Keratinocyte (primary cell): ENCODE measurements around the gene GARIN5B. TPM values are rescaled to one million over a fixed set of nuclear protein-coding genes. Genes with fewer than 3 reads are reported as not detected.

Experiments used
- DNase-seq: peaks from one replicate; pipeline ENCODE4 v3.0.0-alpha.2; 2011; ENCODE audit warnings: low read depth, missing footprints, low spot score
- FAIRE-seq: peaks from 2 replicates; lab custom pipeline; 2011; peaks lifted over from hg19 to GRCh38; lab: Jason Lieb, UNC
- H2AFZ ChIP-seq: 2 replicates; pipeline ENCODE4 v1.6.0; 2012; ENCODE audit warnings: low read length, control low read depth, inconsistent platforms; ENCODE audit not compliant: control insufficient read depth
- H3K27ac ChIP-seq: 2 replicates; pipeline ENCODE4 v1.5.1; 2011; ENCODE audit warnings: low read length; ENCODE audit not compliant: control insufficient read depth, insufficient read depth
- H3K27me3 ChIP-seq: 3 replicates; pipeline ENCODE4 v1.6.0; 2011; ENCODE audit warnings: low read length; ENCODE audit not compliant: control insufficient read depth, insufficient read depth; ENCODE audit errors: extremely low read depth
- H3K36me3 ChIP-seq, 2 experiments: 2 replicates in 1 of 2; 3 replicates in 1 of 2; pipeline ENCODE4 v1.5.1; 2011; ENCODE audit warnings: low read length in 2 of 2, mild to moderate bottlenecking in 1 of 2; ENCODE audit not compliant: control insufficient read depth in 2 of 2, insufficient read depth in 2 of 2; ENCODE audit errors: extremely low read depth in 1 of 2
- H3K4me1 ChIP-seq: 3 replicates; pipeline ENCODE4 v1.5.1; 2011; ENCODE audit warnings: low read length; ENCODE audit not compliant: control insufficient read depth, insufficient read depth; ENCODE audit errors: extremely low read depth
- H3K4me2 ChIP-seq: 3 replicates; pipeline ENCODE4 v1.6.0; 2011; ENCODE audit warnings: low read depth, low read length; ENCODE audit not compliant: control insufficient read depth, insufficient read depth; ENCODE audit errors: extremely low read depth
- H3K4me3 ChIP-seq, 3 experiments: fragments of 200-600 bp in 1 of 3; sonication (generic) in 1 of 3; 2 replicates in 2 of 3; 3 replicates in 1 of 3; pipeline ENCODE4 v1.5.1; 2011 to 2016; ENCODE audit warnings: low read length in 3 of 3, mild to moderate bottlenecking in 3 of 3, control low read depth in 2 of 3, inconsistent platforms in 1 of 3, low read depth in 1 of 3, mixed read lengths in 1 of 3, mixed run types in 1 of 3, moderate library complexity in 1 of 3; ENCODE audit not compliant: control insufficient read depth in 2 of 3, insufficient read depth in 2 of 3; ENCODE audit errors: extremely low read depth in 1 of 3
- H3K79me2 ChIP-seq: 2 replicates; pipeline ENCODE4 v1.6.0; 2012; ENCODE audit warnings: low read length; ENCODE audit not compliant: control insufficient read depth, insufficient read depth
- H3K9ac ChIP-seq: 3 replicates; pipeline ENCODE4 v1.6.0; 2011; ENCODE audit warnings: low read length; ENCODE audit not compliant: control insufficient read depth, insufficient read depth; ENCODE audit errors: extremely low read depth
- H3K9me1 ChIP-seq: 3 replicates; pipeline ENCODE4 v1.6.0; 2011; ENCODE audit warnings: low read length; ENCODE audit not compliant: control insufficient read depth, insufficient read depth; ENCODE audit errors: extremely low read depth
- H3K9me3 ChIP-seq: 2 replicates; pipeline ENCODE4 v1.5.1; 2012; ENCODE audit warnings: low read depth, low read length; ENCODE audit not compliant: control insufficient read depth
- H4K20me1 ChIP-seq: 3 replicates; pipeline ENCODE4 v1.6.0; 2011; ENCODE audit warnings: low read length; ENCODE audit not compliant: control insufficient read depth, insufficient read depth; ENCODE audit errors: extremely low read depth
- CTCF ChIP-seq, 3 experiments: IDR thresholded peaks in 1 of 3; conservative IDR thresholded peaks in 1 of 3; optimal IDR thresholded peaks in 1 of 3; 2 replicates in 2 of 3; 3 replicates in 1 of 3; pipeline versions ENCODE3 to v1.5.1; 2011; ENCODE audit warnings: low read length in 3 of 3, mild to moderate bottlenecking in 3 of 3, moderate library complexity in 2 of 3, control low read depth in 1 of 3, inconsistent platforms in 1 of 3; ENCODE audit not compliant: insufficient read depth in 2 of 3; ENCODE audit errors: extremely low read depth in 1 of 3
- EZH2 ChIP-seq: IDR thresholded peaks from one replicate; pipeline ENCODE4 v1.6.1; 2012; ENCODE audit warnings: inconsistent platforms, mild to moderate bottlenecking, low read length, moderate library complexity
- dilution Hi-C: fragments of 300-500 bp; cut with MboI; formaldehyde crosslinking; loops from one replicate; pipeline ENCODE4 v1.7.0; 2020; ENCODE audit warnings: low sequenced_read_pairs; ENCODE audit not compliant: extremely low pct_ligation_motif_present
- polyA plus RNA-seq, 5 experiments: library from polyadenylated mRNA; depleted of rRNA in 3 of 5; stranded (reverse) in 3 of 5; stranded (forward) in 1 of 5; unstranded in 1 of 5; fragments of >200 nt; gene quantifications; 1 replicate in 1 of 5; 2 replicates in 3 of 5; 3 replicates in 1 of 5; pipeline versions ENCODE4 v1.2.1 to v1.2.3, GENCODE V29; 2011 to 2012; ENCODE audit warnings: missing spikeins in 2 of 5, low read depth in 1 of 5, low replicate concordance in 1 of 5

The GARIN5B gene
- polyA plus RNA-seq, 1 donor (not counting 4 experiments of a cell fraction or from before 2014, with no cell fraction given), result not detected

- dilution Hi-C loops, result no loop called here
- DNase-seq, result no peak
Measured at GRCh38 chr19:55358943-55359908, 3.8 kb downstream of the GARIN5B start.

GRCh38 chr19:55358493-55358892 lies 4.6 kb downstream of the GARIN5B start:
- H3K4me1 ChIP-seq, result peaks cover 6% of the 10 kb centered on the region
- H3K9me3 ChIP-seq, result no peaks in the 10 kb centered on the region
- H3K36me3 ChIP-seq, result no peaks in the 10 kb centered on the region
- H3K27ac ChIP-seq, result no peak overlapping the region
- peaks cover 7% of the 10 kb centered on the region for H3K27me3 ChIP-seq
- TF ChIP-seq CTCF (optimal IDR thresholded peaks at IDR 0.05 in 1 of 3, IDR thresholded peaks at IDR 0.05 in 1 of 3, conservative IDR thresholded peaks at IDR 0.05 in 1 of 3; ENCODE audit: extremely low read depth in 1 of 3, insufficient read depth in 2 of 3, low read length in 3 of 3), result no peak
- no peak for TF ChIP-seq EZH2
- no peak for DNase-seq
- H3K4me2 ChIP-seq, result no peak overlapping the region
- FAIRE-seq, result no peak
- dilution Hi-C loops, result no loop called here
- H3K4me3 ChIP-seq, result no peak overlapping the region
- no peaks in the 10 kb centered on the region for H4K20me1 ChIP-seq
- H3K79me2 ChIP-seq, result no peaks in the 10 kb centered on the region
- no peaks in the 10 kb centered on the region for H3K9me1 ChIP-seq
- H2AFZ ChIP-seq, result no peak overlapping the region
- no peak overlapping the region for H3K9ac ChIP-seq

More at GRCh38 chr19:55358943-55359908, 3.8 kb downstream of the GARIN5B start:
- Histone ChIP-seq H3K9me3 (no peaks in the 10 kb centered on the region), H3K4me3 (no peak overlapping the region), H3K9ac (no peak overlapping the region), H4K20me1 (no peaks in the 10 kb centered on the region), H3K27ac (no peak overlapping the region), H3K36me3 (no peaks in the 10 kb centered on the region), H3K79me2 (no peaks in the 10 kb centered on the region), H3K4me1 (peaks cover 5% of the 10 kb centered on the region), H3K9me1 (no peaks in the 10 kb centered on the region), H2AFZ (no peak overlapping the region), H3K27me3 (peaks cover 4% of the 10 kb centered on the region), H3K4me2 (no peak overlapping the region)
- no peak for FAIRE-seq
- no peak for TF ChIP-seq CTCF (optimal IDR thresholded peaks at IDR 0.05 in 1 of 3, IDR thresholded peaks at IDR 0.05 in 1 of 3, conservative IDR thresholded peaks at IDR 0.05 in 1 of 3; ENCODE audit: extremely low read depth in 1 of 3, insufficient read depth in 2 of 3, low read length in 3 of 3)
- TF ChIP-seq EZH2, result no peak
